GDM1 (cell line): Measurements from ENCODE around the gene SALL3.
A peak's percentile ranks its signal among the peaks of the same experiment; 100 is the strongest.

ENCODE experiments used
- DNase-seq: peaks from one replicate; lab custom pipeline; 2025; lab: John Stamatoyannopoulos, UW

The SALL3 gene

GRCh38 chr18:78980777-78981380, 1.3 kb downstream of the SALL3 start:
- no peak for DNase-seq

- DNase-seq: no peak
Measured at GRCh38 chr18:78981394-78981831, 1.8 kb downstream of the SALL3 start.

GRCh38 chr18:78981989-78982620, 2.5 kb downstream of the SALL3 start:
- DNase-seq: no peak

- no peak for DNase-seq
Measured at GRCh38 chr18:78983512-78983911, 3.9 kb downstream of the SALL3 start.

- DNase-seq: peak; percentile 6
Measured at GRCh38 chr18:78984941-78985784, 5.5 kb downstream of the SALL3 start.

GRCh38 chr18:78986018-78986481, 6.4 kb downstream of the SALL3 start:
- no peak for DNase-seq

GRCh38 chr18:78991446-78991845, 11.8 kb downstream of the SALL3 start:
- DNase-seq: no peak

- no peak for DNase-seq
Measured at GRCh38 chr18:78992041-78993011, 12.7 kb downstream of the SALL3 start.

- no peak for DNase-seq
Measured at GRCh38 chr18:78993014-78993926, 13.7 kb downstream of the SALL3 start.

- no peak for DNase-seq
Measured at GRCh38 chr18:78994000-78994399, 14.4 kb downstream of the SALL3 start.

- DNase-seq: no peak
Measured at GRCh38 chr18:78994531-78994930, 14.9 kb downstream of the SALL3 start.

- no peak for DNase-seq
Measured at GRCh38 chr18:78994977-78995582, 15.5 kb downstream of the SALL3 start.

- no peak for DNase-seq
Measured at GRCh38 chr18:78995740-78996395, 16.2 kb downstream of the SALL3 start.

GRCh38 chr18:78996741-78997490, 17.3 kb downstream of the SALL3 start:
- no peak for DNase-seq

- DNase-seq: no peak
Measured at GRCh38 chr18:78998371-78999071, 18.9 kb downstream of the SALL3 start.

GRCh38 chr18:78999939-79000338, 20.3 kb downstream of the SALL3 start:
- no peak for DNase-seq

- DNase-seq: no peak
Measured at GRCh38 chr18:79000997-79001396, 21.4 kb downstream of the SALL3 start.

GRCh38 chr18:79005653-79006052, 26.0 kb downstream of the SALL3 start:
- no peak for DNase-seq
